ENCODE measurements around the gene UROC1.

UROC1 gene

GRCh38 chr3:126494970-126495230 is 22.7 kb downstream of the UROC1 start:
- no peak for DNase-seq (ENCODE audit: low read depth)

DNA sequence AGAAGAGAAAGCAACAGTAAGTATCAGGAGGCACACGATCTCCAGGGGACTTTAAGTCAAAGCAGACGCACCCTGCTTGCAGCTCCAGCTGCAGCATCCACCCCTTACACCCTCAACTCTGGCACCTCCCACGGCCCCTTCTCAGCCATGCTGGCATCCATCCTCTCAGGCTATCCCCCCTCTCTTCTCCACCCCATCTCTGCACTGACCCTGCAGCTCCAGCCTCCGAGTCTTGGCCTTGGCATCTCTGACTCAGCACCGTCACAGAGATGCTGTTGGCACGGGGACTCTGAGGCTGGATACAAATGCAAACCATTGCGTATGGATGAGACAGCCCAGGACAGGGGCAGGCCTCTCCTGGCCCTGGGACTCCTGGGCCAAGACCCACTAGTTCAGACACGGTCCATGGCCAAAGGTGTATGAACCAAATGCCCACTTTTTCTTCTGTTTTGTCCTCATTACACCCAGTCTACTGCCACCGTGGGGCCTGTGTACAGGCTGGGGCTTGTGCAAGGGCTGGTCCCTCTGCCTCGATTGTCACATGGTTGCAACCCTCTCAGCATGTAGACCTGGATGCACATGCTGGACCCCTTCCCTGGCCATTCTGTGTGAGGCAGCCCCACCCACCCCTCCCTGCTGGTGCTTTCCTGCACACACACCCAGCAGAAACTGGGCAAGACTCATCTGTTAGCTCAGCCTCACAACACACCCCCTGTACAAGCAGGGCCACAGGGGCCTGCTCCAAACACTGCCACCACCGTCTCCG is 23.2 kb downstream of the UROC1 start:
- DNase-seq (ENCODE audit: low read depth), result no peak

GRCh38 chr3:126493739-126494138 is 23.8 kb downstream of the UROC1 start:
- DNase-seq (ENCODE audit: low read depth), result no peak

DNA sequence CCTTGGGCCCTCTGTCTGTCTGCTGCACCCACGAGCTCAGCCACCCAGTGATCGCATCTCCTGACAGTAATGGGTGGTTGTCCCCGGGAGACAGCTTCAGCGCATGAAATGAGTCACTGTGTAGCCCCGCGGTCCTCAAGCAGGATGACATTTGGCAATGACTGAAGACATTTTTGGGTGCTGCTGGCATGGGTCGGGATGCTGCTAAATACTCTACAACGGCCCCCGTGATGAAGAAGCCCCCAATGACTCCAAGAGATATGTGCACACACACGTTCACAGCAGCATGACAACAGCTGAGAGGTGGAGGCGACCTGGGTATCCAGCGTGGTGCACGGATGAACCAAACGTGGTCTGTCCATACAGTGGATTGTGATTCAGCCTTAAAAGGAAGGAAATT is 24.5 kb downstream of the UROC1 start:
- no peak for DNase-seq (ENCODE audit: low read depth)

GRCh38 chr3:126491221-126492013 is 26.2 kb downstream of the UROC1 start:
- DNase-seq (ENCODE audit: low read depth), result no peak

GRCh38 chr3:126490619-126491018 is 27.0 kb downstream of the UROC1 start:
- no peak for DNase-seq (ENCODE audit: low read depth)

GRCh38 chr3:126488886-126489569 is 28.5 kb downstream of the UROC1 start:
- no peak for DNase-seq (ENCODE audit: low read depth)

DNA sequence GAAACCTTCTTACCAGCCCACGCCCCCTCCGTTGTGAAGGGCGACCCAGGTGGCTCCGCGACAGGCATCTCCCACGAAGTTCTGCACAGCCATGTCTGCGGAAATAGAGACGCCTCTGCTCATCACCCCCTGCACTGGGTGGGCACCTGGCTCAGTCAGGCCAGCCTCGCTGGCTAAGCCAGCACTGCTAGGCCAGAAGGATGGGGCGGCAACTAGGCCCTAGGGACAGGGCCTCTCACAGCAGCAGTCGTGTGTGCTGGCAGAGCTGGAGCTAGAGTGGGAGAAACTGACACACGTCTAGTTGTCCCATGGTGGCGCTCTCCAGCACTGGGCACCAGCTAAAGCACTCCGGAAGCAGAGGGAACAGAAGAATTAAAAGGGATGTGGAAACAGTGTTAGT is 29.4 kb downstream of the UROC1 start:
- no peak for DNase-seq (ENCODE audit: low read depth)

DNA sequence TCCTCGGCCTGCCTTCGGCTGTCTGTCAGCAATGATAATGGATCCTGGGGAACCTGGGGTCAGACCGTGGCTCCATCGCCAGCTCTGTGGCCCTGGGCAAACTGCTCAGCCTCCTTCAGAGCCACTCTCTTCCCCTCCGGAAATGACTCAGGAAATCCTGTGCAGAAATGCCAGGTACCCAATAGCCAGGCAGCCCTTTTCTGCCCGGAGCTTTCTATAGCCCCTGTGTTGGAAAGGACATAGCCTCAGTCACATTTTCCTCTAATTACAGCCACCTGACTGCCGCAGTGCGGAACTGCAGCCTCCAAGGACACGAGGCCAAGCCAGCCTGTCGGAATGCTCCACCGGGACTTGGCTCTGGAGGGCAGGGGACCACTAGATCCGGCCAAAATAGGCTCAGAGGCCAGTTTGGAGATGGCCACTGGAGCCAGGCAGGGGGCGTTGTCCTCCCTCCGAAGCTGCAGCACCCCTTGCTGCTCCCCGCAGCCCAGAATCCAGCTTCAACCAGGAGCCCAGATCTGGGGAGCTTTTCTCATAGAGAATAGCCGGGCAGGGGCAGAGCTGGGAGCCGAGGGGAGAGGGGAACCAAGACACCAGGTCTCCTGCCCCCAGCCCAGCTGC is 30.3 kb downstream of the UROC1 start:
- DNase-seq (ENCODE audit: low read depth), result no peak

- DNase-seq (ENCODE audit: low read depth), result no peak
These were observed 31.2 kb downstream of the UROC1 start for GRCh38 chr3:126486360-126486847.

GRCh38 chr3:126485956-126486355 is 31.6 kb downstream of the UROC1 start:
- DNase-seq (ENCODE audit: low read depth), result no peak

GRCh38 chr3:126485176-126485897 is 32.2 kb downstream of the UROC1 start:
- no peak for DNase-seq (ENCODE audit: low read depth)

GRCh38 chr3:126484662-126485061 is 32.9 kb downstream of the UROC1 start:
- DNase-seq (ENCODE audit: low read depth), result no peak

GRCh38 chr3:126484148-126484547 is 33.4 kb downstream of the UROC1 start:
- DNase-seq (ENCODE audit: low read depth), result no peak

GRCh38 chr3:126483321-126483761 is 34.2 kb downstream of the UROC1 start:
- DNase-seq (ENCODE audit: low read depth), result no peak

DNA sequence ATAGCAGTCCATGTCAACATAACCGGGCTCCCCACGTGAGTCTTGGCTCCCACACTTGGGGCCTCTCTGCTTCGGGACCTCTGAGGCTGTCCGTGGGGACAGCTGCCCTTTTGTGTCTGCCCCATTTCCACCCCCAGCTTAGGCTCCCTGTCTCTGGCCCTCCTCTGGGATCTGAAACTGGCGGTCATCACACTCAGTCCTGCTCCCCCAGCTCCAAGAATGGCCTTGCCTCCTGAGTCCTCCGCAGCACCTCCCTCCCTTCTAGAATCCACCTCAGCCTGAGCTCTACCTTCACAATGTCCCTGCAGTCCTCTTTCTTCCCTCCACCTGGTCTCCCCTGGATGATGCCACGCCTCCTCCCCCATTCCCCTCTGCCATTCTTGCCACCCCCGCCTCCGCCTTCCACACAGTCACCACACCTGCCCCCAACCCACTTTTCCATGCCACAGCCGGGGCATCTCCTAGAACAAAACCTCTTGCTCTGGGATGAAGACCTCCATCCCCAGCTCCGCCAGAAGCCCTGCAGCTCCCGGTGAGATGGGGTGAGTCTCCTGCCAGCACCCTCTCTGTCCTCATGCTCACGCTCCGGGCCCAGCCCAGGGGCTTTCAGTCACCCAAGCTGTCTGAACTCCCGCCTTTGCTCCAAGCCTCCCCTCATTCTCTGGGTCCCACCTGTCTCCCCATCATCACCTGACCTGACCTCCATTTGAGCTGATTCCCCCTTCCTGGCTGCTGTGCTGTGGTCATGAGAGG is 34.9 kb downstream of the UROC1 start:
- DNase-seq (ENCODE audit: low read depth), result no peak

DNA sequence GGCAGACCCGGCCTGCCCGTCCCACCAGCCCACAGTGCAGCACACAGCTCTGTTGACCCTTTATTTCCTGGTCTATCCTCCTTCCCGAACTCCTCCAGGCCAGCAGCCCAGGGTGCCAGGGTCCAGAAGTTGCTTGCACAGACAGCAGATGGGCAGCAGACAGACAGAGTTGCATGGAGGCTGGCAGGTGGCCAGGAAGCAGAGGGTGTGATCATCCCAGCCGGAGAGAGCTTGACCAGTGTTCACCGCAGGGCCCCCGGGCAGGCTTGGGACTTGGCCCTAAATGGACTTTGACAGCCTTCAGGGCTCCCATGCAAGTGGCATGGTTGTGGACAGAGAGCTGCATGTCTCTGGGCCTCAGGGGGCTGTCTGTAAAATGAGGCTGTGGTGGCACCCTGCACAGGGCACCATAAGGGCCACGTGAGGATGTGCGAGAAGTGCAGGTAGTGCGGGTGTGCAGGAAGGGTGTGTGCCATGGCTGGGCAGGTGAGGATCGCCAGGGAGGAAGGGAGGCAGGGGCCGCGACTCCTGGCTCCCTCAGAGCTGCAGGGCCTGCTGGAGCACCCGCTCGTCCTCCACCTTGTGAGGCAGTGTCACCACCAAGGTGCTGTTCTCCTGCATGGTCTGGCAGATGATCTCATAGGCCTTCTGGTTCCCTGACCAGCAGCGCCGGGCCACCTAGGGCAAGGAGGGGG is 35.6 kb downstream of the UROC1 start:
- DNase-seq (ENCODE audit: low read depth), result no peak

DNA sequence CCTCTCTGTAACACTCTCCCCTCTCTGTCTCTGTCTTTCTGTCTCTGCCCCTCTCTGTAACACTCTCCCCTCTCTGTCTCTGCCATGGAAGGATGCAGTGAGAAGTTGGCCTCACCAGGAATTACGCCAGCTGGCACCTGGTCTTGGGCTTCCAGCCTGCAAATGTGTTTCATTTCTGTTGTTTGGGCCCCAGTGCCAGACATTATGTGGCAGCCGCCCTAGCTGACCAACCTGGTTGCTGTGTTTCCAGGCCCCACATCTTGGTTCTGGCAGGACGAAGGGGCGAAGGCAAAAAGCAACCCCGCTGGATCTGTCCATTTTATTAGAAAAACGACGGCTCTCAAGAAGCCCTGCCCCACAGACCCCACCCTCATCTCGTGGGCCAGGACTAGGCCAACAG is 36.7 kb downstream of the UROC1 start:
- DNase-seq (ENCODE audit: low read depth), result no peak

DNA sequence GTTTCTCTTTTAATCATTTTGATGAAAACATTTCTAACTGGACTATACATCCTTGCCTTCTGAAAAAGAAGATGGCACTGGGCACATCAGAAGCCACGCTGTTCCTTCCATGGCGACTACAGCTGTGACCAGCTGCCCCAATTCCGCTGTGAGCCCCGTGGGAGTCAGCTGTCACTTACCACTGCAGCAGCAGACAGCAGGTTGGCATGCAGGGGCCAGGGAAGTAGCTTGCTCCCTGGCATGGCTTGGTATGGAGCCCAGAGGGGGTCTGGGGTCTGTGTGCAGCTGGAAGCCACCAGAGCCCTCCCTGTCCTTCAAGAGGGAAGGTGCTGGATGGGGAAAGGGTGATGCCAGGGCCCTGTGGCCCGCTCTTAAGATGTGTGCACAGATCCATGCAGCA is 37.4 kb downstream of the UROC1 start:
- DNase-seq (ENCODE audit: low read depth), result no peak

- no peak for DNase-seq (ENCODE audit: low read depth)
These were observed 37.9 kb downstream of the UROC1 start for GRCh38 chr3:126479642-126480041.

Measured in fibroblast of the conjunctiva (primary cell).